Renal cortical epithelial cell (primary cell): ENCODE data around the gene MAP7. TPM values are rescaled to one million over a fixed set of nuclear protein-coding genes. Genes with fewer than 3 reads are reported as not detected.
"Not testable (repeated sequence)": the region's sequence is repeated elsewhere in the genome, so short reads cannot be mapped to it uniquely, and the experiment has no call there.

Experiments
- DNase-seq: peaks from one replicate; pipeline ENCODE4 v3.0.0-alpha.2; 2011; ENCODE audit warnings: low read depth
- total RNA-seq: library from RNA; depleted of rRNA; stranded (reverse); fragments of >200 nt; gene quantifications from 2 replicates; pipeline ENCODE4 v1.2.3, GENCODE V29; 2014

Gene MAP7
- total RNA-seq = 21.5 and 28.5 TPM in 2 replicates

DNA sequence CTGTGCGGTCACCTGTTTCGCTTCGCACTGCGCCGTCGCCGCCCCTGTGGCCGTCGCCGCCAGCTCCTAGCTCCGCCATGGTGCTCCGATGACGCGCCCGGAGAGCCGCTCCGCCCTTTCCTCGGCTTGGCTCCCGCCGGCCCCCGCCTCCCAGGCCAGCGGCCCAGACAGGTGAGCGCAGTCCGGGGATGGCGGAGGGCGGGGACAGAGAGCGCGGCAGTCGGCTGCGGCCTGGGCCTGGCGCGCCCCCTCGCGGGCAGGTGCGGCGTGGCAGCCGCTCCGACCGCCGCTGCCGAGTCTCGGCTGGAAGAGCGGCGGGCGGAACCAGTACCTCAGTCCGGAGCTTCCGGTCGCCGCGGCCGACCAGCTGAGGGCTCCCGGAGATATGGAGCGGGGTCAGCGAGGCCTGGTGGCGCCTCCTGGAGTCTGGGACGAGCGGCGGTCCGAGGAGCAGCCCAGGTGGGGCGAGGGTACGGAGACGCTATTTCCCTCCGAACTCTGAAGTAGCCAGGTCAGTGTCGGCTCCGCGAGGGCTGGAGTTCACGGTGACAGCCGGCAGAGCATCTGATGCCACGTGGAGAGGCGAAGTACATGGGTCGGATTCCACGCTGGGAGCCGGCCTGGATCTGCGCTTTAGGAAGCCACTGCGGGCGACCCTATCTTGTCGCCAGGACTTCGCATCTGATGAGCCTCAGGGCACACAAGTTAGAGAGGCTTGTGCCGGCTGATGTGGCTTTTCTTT, at the start of gene MAP7:
Gene MAP7, minus strand, starts transcription at position 93 of the 742 bp plus-strand sequence. Its CDS starts 14 bp downstream, at position 79.
- peak; percentile 43 for DNase-seq

DNA sequence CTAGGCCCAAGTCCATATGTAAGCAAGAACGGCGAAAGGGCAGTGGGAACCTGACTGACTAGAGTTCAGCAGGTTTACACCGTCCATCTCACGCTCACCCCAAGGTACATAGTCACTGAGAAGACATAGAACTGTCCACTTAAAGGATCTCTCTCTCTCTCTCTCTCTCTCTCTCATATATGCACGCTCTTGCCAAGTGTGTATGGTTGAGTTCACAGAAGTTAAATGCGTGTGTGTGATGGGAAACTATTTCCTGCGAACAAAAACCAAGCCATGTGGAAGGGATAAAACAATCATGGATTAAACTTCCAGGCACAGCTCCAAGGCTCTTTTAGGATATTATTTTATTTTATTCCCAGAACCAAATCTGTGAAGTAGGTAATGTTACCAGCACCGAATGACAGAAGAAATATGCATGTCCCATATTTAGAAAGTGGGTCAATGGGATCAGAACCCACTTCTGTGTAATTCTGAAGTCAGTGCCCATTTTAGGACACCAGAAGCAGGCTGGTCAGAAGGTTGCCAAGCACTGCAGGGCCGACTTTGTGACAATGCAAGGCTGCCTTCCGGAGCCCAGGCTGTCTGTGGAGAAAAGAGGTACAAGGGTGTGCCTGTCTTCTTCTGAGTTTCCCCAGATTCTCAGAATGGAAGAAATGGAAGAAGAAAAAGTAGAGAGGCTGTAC, 49.2 kb upstream of the MAP7 start:
- DNase-seq = no peak

DNA sequence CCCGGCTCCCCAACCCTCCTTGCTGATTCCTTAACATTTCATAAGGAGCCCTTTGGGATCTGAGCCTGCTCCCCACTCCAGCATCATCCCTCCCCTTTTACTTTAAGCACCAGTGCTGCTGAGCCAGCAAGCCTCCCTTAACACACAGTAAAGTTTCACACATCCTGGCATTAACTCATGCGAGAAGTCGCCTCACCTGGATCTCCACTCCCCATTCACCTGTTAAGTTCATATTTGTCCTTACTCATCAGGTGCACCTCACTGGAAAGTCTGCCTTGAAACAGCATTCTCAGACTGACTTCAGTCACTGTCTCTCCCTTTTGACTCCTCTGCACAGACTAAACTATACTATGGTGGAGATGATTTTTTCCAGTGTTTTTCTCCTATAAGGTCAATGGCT, 47.8 kb upstream of the MAP7 start:
- DNase-seq = no peak

DNA sequence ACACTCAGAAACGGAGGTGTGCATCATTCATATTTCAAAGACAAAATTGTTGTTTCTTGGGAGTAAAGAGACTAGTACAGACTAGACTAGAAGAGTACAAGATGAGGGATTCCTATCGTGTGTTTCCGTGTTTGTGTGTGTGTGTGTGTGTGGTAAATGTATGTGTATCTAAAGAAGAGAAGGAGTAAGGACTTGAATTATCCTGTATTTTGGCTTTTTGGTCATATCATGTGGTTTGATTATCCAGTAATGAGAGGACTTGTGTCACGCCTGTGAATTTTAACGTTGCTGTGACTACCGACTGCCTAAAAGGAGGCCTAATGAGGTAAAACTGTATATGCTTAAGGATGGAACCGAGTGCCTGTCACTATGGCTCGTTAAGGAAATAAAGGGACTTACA, 44.4 kb upstream of the MAP7 start:
- no peak for DNase-seq

DNA sequence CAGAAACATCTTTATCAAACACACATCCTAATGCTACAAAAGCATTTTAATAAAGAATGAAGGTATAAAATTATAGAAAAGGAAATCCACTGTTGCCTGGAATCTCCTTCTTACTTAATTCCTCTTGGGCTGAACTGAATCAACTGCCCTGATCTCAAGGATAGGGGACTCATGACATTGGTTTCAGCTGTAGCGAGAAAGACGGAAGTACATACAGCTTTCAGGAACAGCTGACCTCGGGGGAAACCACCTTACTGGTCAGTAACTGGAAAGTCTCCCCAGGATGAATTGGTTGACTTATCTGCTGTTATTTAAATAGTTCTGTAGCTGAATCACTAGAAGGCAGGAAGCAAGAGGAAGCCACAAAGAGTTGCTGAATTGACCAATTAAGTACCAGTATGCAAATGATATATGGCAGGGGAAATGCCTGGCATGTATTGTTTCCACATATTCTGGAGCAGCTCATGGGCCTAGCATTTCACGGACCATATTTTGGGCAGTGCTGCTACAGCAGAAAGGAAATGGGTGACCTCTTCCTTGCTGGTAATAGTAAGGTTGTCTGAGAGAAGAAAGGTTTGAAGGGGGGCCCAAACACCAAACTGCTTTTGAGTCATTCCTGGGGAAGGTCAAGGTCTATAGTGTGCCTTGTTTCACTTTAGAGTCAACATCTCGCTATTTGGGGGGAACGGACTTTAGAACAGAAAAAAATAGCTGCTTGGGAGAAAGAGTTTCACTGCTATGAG, 43.7 kb upstream of the MAP7 start:
- DNase-seq = peak; percentile 100

DNA sequence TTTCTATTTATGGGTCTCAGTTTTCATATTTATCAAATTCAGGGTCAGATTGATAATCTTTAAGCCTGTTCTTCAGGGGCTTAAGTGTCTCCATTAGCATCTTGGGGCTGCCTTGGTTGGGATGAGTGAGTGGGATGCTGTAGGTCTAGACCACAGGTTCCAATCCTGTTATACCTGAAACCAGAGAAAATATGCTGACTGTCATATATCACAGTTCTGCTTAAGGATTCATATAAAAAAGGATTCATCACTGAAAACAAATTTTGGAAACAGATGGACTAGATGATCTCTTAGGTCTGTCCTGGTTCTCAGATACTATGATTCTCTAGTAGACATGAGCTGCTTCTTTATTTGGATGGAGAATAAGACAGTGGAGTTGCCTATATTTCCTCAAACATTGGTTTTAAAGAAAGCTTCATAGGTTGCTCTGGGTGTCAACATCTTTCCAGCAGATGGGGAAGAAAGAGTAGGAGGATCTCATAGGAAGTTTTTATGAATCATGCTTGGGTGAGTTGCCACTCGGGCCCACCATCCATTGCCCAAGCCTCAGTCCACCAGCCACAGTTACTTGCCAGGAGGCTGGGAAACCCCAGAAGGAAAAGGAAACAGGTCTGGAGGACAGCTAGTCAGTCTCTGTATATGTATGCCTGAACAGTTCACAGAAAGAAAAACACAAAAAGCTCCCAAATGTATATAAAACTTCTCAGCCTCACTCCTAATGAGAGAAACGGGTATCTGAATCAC, 42.9 kb upstream of the MAP7 start:
- peak; percentile 77 for DNase-seq

DNA sequence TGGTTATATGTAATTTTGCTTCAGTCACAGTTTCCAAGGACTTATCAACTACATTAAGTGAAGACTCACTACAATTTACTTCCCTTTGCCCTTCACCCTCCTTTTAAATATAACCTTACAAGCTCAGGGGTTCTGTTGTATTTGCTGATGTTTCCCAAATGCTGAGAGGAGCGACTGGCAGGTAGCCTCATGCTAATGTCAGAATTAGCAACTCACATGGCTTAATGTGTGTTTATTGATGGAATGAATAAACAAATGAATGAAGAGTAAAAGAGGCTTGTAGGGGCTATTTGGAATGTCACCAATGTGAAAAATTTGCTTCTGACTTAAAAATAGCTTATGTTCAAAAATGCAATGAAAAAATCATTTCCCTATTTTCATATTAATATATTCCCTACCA, 41.4 kb upstream of the MAP7 start:
- no peak for DNase-seq

DNA sequence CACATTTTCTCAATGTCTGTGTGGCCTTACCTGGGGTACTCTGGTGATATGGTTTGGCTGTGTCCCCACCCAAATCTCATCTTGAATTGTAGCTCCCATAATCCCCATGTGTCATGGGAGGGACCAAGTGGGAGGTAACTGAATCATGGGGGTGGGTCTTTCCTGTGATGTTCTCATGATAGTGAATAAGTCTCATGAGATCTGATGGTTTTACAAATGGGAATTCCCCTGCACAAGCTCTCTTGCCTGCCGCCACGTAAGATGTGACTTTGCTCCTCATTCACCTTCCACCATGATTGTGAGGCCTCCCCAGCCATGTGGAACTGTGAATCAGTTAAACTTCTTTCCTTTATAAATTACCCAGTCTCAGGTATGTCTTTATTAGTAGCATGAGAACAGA, 40.6 kb upstream of the MAP7 start:
- not testable (repeated sequence) for DNase-seq

DNA sequence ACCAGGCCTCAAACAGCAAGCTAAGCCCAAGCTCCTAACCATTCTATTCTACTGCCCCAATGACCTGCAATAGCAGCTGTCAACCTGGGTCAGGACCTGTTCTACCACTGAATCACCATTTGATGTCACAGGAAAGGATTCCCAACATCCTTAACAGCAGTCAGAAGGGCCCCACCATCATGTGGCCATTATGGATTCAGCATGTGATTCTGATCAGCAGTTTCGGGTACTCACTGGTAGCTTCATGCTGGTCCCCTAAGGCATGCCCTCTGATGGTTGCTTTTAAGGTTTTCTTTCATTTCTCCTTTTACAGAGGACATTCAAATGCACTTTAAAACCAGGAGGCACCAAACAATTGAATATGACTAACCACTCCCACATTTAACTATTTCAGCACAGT, 37.3 kb upstream of the MAP7 start:
- DNase-seq = no peak

DNA sequence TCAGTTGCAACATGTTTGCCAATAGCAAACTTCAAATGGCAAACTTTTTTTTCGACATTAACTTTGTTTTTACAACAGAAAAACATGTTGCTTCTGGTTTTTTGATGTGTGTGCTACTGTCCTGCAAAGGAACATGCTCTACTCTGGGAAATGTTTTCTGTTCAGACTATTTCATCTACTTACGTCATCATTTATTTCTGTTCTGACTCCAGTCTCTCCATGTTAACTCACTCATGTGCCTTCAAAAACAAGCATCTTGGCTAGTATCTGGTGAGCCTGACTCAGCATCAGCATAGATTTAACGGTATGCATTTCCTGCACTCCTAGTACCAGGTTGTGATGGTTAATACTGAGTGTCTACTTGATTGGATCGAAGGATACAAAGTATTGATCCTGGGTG, 36.1 kb upstream of the MAP7 start:
- DNase-seq = peak; percentile 65

DNA sequence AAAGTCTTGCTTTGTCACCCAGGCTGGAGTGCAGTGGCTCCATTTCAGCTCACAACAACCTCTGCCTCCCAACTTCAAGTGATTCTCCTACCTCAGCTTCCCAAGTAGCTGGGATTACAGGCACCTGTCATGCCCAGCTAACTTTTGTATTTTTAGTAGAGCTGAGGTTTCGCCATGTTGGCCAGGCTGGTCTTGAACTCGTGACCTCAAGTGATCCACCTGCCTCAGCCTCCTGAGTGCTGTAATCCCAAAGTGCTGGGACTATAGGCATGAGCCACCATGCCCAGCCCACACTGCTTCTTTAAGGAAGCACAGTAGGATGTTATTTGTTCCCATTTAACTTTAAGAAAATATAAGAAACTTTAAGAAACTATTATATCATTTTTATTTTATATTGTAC, 35.3 kb upstream of the MAP7 start:
- not testable (repeated sequence) for DNase-seq

DNA sequence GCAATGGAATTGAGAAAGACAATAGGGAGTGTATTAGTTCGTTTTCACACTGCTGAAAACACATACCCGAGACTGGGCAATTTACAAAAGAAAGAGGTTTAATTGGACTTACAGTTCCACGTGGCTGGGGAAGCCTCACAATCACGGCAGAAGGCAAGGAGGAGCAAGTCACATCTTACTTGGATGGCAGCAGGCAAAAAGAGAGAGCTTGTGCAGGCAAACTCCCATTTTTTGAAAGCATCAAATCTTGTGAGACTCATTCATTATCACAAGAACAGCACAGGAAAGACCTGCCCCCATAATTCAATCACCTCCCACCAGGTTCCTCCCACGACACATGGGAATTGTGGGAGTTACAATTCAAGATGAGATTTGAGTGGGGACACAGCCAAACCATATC, 34.1 kb upstream of the MAP7 start:
- not testable (repeated sequence) for DNase-seq

DNA sequence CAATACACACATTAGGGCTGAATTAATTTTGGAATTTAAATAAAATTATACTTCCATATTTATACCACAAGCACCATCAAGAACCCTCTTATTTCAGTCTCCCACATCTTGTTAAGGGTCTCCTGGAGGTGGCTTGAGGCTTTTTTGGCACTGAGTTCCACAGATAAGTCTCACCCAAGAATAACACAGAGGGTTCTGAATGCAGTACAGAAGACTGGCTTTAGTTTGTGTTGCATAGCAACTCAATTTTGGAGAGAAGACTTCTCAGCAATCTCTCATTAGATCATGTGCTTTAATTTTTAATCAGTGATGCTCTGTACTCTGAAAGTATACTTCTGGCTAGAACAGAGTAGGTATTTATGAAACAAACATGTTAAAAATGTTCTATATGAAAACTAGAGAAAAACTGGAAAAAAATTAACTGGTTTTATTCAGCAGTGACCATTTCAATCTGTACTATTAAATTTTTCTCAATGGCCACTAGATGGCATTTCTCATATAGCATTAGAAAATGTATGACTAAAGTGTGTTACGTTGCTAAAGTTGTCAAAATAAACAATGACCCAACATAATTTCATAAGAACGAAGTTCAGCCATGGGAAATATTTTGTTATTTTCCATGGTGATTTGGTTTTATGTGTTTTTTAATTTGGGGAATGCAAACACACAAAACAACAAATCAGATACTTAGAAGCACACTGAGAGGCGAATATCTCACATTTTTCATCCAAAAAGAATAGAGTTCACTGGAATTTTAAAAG, 32.7 kb upstream of the MAP7 start:
- peak; percentile 83 for DNase-seq

DNA sequence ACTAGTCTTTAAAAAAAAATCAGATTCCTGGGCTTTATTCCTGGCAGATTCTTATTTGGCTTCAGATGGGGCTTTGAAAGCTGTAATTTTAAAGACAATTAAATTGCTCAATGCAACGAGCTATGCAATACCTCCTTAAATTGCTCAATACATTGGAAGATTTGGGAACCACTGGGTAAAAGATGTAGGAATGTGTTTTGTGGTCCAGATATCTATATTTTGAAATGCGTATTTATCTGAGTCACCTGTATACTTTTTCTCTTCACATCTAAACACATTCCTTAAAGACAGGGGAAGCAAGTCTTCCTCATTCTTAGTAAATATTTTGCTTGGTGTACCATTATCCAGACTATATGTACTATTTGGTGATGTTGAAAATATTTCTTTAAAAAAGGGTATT, 29.6 kb upstream of the MAP7 start:
- DNase-seq = no peak

DNA sequence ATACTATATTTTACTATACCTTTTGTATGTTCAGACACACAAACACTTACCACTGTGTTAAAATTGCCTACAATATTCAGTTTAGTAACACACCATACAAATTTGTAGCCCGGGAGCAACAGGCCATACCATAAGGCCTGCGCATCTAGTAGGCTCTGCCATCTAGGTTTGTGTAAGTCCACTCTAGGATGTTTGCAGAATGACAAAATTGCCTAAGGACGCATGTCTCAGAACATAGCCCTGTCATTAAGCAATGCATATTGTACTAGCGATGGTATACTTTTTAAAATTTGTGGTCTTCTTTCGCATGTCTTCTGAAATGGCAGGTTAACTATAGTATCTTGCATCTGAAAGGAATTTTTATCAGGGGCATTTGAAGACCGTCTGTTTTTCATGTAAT, 26.6 kb upstream of the MAP7 start:
- DNase-seq = no peak

DNA sequence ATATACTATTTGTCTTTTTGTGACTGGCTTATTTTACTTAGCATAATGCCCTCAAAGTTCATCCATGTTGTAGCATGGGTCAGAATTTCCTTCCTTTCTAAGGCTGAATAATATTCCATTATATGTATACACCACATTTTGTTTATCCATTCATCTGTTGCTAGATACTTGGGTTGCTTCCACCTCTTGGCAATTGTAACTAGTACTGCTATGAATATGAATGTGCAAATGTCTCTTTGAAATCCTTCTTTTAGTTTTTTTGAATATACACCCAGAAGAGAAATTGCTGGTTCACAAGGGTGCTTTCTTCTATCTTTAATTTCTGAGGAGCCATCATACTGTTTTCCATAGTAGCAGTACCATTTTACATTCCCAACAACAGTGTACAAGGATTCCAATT, 21.3 kb upstream of the MAP7 start:
- no peak for DNase-seq

DNA sequence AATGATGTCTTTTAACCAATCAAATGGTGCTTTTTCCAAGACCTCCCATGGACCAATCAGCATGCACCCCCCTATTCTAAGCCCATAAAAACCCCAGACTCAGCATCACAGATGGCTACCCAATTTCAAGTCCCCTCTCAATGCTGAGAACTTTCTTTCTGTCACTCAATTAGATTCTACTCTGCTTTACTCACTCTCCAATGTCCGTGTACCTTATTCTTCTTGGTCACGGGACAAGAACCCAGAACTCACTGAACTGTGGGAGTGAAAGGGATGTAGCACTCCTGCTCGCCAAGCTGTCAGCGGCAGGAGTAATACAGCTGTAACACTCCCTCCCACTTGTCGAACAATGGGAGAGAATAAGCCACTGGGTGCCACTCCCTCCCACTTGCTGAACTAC, 20.8 kb upstream of the MAP7 start:
- DNase-seq = no peak

DNA sequence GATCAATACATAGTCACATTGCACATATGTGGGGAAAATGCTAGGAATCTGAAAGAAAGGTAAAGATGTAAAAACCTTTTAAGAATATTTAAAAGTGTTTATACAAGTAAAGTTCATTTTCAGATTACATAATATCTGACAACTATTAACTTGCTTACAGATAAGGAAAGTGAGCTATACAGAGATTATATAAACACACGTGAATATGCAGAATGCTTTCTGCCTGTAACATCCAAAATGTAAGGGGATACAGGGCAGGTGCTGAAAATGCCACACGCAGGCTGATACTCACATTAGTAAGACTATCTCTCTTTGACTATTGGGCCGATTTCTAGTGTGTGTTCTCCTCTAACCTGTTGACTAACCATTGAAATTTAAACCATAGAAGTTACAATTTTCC, 17.9 kb upstream of the MAP7 start:
- no peak for DNase-seq

DNA sequence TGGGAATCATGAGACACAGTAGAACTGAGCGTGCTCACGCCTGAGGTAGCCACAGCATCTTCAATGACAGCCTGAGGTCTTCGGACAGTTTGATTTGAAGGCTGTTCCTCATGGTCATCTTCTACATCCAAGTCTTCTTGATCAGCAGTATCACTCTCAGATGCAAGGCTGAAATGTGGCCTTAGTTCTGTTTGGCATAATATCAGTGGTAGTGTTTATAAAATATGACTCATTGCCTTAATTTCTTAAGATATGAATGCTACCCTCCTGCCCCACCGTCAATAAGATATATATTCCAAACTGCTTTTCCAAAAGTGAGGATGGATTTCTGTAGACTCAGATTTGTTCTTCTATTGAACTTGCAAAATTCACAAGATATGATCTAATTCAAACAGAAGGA, 17.5 kb upstream of the MAP7 start:
- DNase-seq = no peak

DNA sequence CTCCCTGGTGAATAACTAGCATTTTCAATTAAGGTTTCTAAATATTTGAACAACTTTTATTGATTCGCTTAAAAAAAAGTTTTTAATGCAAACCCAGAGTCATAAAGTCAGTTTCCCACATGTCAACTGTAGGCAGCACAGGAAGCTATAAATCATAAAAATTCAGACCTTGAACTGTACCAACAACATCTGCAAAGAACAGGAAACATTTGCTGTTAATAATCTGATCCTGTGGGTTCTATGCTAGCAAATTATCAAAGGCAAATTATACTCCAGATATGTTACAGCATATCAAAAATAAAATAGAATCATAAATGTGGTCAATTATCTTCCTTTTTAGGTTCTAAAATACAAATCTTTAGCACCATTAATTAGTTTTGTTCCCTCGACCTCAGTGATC, 16.6 kb upstream of the MAP7 start:
- DNase-seq = no peak

DNA sequence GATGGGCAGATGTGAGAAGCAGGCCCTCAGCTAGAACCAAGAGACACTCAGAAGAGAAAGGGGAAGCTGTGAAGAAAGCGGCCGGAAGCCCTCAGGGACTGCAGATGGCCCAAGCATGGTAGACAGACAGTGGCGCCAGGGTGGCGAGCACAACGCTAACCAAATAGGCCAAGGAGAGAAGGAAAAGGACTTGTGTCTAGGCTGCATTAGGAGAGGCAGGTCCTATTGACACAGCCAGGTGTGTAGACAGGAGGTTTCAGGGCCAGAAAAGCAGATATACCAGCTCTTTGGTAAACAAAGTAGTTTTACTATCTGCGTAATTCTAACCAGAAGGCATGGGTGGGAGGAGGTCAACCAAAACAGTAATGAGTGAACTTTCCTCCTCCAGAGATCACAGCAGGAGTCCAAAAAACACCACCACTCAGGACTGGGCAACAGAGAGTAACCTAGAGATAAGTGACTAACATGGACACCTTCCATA, 15.8 kb upstream of the MAP7 start:
- no peak for DNase-seq
